Hematopoietic multipotent progenitor cell treated with erythropoietin and hydrocortisone succinate and interleukin-3 and kit ligand, for 15 days (in vitro differentiated cells): ENCODE results near the gene ADAMTS3.

ENCODE experiments used
- DNase-seq: peaks from one replicate; pipeline ENCODE4 v3.0.0-alpha.2; 2015; ENCODE audit warnings: low spot score

The ADAMTS3 gene

DNA sequence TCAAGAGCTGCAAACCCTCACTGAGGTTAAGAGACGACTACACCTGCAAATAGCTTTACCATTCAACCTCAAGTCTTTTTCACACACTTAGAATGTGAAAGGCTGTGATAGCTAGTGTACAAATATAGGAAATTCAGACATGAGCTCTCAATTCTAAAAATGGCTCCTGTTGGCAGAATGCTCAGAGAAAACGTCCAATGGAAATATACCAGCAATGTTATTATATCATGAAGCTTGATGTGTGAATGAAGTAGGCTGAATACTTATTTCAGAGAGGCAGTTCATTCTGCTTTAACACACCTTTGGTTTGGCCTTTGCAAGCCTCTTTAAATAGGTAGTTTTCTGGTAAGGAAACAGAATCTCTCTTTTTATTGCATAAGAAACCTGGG lies 227.6 kb downstream of the ADAMTS3 start:
- no peak for DNase-seq

DNA sequence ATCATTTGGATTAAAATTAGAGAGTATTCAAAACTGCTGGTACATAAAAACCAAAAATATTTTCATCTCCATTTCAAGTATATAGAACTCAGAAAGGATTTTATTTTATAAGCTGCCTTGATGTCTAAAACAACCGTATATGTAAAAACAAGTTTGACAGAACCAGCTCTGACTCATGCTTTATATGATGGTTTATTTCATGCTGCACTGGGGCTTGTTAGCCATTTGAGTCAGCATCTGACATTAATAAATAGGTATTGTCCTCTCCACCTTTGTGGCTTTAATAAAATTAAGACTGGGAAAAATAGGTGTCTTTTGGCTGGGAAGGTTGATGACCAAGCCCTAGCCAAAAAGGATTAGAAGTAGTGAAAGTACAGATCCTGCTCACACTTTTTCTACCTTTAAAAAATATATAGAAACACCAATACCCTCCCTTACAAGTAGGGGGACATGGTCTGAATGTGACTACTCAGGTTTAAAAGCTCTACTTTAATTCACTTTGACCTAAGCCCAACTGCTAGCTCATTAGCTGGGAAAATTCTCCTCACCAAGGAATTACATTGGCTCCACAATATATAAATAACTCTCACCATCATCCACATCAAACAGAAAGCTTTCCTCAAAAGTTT lies 228.1 kb downstream of the ADAMTS3 start:
- no peak for DNase-seq

DNA sequence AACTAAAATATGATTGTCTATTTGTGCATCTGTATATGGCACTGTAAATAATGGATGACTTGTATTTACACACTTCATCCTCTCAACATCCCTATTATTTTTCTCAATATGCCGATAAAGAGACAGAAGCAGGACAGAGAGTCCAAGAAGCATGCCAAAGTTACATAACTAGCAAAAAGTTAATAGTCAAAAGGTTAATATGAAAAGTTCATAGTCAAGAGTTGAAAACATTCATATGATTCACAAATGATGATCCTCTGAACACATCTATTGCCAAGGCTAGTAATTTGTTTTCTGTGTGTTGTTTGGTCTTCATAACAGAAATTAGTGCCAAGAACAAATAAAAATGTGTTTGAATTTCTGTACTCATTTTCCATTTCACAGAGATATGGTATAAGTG lies 231.0 kb downstream of the ADAMTS3 start:
- DNase-seq = no peak

DNA sequence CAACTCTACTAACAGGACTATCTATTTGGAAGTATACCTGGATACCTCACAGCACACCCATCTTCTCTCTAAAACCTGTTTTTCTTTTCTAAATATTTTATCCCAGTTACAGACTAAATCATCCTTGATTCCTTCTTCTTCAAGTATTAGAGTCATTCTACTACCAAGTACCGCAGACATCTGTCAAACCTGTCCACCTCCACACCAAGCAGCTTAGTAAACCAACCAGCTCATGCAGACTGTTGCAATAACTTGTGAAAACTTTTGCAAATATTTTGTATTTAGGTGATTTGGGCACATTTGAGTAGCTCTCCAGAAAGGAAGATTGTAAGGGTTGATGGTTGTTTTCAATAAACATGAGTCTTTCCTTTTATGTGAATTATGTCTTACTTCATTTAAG lies 238.6 kb downstream of the ADAMTS3 start:
- no peak for DNase-seq

DNA sequence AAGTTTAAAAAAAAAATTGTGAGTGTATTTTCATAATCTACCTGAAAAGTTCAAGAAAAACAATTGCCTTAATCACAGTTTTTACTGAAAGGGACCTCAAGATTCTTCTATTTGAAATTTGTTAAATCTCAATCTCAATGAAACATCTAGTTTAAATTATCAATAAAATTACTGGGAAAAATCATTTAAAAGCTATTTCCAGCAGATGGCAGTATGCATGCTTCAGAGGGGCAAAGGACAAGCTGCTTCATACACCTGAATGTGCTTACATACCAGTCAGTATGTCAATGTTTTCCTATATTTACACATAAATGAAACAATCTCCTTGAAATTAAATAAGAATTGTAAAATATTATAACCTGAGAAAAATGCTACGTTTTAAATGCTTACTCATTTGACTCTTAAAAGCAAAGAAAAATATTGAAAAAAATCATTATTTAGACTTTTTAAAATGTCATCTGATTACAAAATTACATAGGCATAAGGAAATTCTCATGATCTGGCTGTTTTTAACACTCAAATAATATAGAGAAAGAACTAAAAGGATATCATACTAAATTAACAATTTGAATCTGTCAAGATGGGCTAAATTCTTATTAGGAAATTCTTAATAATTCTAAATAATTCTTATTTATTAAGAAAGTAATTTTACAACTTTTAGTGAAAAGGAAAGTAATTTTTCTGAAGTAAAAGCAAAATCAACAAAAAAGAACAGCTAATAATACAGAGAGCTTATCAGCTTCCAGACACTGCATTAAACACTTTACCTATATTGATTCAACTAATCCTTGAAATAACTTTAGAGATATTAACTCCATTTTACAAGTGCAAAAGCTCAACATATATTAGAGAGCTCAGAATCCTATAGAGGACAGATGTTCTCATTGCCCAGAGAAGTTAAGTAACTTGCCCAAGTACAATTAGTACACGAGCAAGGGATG lies 242.1 kb downstream of the ADAMTS3 start:
- peak; percentile 16 for DNase-seq

DNA sequence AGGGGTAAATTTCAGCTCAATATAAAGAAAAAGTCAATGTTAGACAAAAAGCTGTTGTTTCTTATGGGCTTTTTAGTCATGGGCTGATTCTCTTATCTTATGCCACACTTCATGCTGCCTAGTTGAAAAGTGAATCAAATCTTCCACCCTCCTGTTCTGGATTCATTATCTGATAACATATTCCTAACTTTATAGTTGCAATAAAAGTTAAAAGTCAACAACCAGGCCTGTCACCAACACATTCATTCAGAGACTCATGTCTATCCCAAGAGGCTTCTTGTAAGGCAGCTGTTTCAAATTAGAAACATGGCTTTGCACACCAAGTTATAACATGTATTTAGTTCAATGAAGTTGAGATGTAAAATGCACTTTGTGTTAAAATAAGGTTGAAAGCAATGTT lies 243.8 kb downstream of the ADAMTS3 start:
- no peak for DNase-seq

DNA sequence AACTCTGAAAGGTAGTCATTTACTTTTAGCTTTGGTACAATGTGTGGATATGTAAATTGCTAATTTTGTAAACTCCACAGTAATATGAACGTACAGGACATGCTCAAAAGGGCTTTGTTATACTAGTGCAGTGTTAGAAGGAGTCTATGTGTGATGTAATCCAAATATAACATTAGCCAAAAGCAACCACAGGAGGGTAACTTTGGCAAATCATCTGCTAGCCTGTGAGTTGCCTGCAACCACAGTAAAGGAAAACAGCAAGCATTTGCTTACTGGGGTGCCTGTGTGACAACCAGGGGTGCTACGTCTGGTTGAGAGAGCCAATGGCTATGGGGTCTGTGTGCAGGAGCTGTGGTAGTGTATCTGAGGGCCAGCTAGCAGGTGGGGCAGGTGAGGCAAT lies 245.8 kb downstream of the ADAMTS3 start:
- no peak for DNase-seq

DNA sequence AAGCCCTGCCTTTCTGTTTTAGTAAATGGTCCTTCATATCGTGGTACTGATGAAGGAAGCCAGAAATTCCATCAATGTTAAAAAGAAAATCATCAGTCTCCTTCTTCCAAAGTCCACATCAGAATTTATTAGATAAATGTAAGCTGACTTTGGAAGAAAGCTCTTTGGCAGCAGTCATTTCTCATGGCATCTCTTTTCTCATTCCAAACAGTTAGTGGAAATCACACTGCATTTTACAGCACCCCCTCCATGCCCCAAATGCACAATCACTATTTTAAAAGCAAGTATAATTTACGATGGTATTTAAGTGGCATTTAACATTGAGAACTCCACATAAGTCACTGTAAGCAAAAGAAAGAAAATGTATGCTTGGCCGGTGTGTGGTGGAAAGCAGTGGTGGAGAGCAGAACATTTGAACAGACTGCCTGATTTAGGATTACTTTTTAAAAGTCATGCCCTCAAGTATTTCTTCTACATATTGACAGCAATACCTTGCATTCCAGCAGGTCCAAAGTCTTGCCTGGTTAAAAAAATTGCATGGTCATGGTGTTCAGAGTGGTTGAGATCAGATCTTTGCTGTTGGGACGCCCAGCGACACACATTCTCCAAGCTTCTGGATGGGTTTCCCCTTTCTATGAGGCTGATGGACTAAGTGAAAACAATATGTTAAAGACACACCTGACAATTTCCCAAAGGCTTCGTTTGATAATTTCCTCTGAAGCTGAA lies 248.6 kb downstream of the ADAMTS3 start:
- DNase-seq = no peak

DNA sequence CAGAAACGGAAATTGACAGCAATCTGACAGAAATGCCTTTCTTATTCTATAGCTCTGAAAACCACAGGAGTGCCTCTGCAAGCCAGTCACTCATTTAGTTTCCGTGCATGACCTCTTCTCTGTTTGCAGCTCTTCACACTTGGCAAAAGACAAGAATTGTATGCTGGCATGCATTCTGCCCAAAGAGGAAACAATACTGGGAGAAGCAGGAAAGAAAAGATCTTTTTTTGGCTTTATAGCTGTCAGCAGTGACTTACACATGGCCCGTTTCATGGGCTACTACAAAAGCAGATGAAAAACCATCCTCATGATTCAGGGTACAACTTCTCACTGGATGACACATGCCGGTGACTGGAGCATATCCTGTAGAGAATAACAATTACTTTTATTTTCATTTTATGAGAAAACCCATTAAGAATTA lies 249.4 kb downstream of the ADAMTS3 start:
- DNase-seq = no peak

DNA sequence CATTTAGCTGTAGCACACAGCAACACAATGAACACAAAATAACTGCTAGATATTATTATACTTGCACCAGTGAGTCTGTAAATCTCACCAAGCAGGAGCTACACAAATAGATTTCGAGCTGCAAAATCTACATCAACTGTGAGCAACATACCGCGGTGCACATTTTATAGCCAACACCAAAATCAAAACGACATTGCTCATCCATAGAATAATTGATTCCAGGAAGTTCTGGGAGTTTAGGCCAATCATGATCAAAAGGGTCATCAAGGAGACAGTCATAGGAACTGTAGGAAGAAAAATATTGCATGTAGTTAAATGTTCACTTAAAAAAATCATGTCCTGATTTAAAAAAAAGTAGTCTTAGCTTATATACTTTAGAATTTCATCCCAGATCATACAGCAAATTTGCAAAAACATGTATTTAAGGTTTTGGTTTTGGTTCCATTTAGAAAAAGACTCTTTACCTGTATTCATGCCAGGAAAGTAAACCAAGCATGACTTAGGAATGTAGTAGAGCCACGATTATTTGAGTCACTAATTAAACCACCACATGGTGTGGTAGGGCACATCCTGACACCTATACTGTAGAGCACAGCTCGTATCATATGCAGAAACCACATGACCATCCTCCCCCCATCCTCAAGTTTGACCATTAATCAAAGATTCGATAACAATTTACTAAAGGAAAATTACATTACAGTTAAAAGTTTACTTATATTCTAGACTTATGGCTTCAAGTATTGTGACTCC lies 250.4 kb downstream of the ADAMTS3 start:
- no peak for DNase-seq

DNA sequence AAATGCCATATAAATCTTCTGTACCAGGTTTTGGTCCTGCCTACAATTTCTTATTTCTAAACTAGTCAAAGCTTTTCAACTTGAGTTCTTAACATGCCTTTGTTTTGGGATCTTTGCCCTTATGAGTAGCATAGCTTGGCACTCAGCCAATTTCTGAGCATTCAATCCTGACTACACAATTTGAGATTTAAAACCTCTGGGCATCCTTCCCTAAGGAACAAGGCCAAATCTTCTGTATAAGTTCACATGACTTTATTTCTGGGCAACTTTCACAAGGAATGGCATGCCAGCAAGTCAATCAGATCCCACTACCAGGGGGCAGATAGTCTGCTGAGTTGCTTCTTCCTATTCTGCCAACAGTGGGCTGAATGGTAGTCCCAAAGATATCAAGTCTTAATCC lies 254.2 kb downstream of the ADAMTS3 start:
- DNase-seq = peak; percentile 22

DNA sequence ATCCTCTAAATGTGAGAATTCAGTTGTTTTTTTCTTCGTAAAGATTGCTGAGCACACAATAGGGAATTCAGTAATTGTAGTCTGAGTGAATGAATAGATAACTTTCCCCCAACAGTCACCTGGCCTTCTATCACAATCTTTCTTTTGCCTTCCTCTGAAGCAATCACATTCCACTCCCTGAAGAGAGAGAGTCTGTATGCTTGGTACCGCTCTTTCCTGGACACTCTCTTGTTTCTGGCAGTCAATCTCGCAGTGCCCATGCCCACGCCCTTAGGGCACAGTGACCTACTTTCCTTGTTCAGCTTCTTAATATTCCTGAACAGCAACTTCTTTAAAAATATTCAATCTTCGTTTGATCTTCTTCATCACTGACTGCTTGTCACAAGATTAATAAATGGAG lies 255.9 kb downstream of the ADAMTS3 start:
- no peak for DNase-seq

DNA sequence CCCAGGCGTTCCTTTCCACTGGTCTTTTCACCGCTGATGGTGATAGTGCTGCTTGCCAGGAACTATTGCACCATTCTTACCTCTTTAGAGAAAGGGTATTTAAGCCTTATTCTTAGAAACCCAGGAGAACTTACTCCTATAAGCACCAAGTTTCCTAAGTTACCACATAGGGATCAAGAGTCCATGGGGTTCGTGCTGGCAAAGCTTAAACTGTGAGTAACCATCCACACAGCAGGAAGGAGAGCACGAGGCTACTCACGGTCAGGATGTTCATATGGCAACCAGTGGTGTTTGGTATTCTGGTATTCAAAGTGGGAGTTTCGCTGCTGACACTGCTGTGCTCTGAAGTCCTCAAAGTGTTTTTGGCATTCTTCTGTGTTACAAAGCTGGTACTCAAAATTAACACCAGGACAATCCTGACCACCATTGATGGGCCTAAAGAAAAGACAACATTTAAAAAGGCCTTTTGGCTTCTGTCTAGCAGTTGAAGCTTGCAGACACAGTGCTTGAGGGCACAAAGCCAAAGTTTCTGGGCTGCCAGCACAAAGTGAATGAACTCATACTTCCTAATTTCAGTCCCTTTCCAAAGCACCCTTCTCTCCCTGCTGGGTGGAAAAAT lies 256.9 kb downstream of the ADAMTS3 start:
- no peak for DNase-seq

DNA sequence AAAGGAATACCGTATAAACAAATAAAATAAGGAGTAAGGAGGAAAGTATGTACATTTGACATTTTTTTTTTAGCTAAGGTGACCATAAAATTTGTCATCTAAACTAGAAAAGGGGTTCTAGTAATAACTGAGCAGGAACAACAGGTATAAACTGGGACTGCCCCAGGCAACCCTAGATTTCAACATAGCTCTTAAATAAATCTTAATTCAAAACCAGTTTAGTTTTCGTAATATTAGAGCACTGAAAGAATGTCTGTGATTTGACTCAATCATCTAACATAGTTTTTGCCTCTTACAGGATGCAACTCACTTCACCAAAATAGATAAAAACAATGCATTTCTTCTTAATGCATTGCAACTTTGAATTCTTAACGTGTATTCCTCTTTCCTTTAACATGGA lies 257.7 kb downstream of the ADAMTS3 start:
- no peak for DNase-seq

DNA sequence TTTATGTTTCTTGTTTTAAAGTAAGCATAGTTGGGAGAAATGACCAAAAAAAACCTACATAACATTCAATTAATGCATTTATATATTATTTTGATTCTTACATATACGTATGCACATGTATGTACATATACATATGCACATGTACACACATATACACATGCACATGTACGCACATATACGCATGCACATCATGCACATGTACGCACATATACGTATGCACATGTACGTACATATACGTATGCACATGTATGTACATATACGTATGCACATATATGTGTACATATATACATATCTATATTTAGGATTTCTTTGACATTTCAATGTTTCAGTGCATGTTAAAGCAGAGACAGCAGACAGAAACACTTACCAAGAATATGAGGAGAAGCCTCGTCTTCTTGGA lies 263.4 kb downstream of the ADAMTS3 start:
- DNase-seq = no peak

DNA sequence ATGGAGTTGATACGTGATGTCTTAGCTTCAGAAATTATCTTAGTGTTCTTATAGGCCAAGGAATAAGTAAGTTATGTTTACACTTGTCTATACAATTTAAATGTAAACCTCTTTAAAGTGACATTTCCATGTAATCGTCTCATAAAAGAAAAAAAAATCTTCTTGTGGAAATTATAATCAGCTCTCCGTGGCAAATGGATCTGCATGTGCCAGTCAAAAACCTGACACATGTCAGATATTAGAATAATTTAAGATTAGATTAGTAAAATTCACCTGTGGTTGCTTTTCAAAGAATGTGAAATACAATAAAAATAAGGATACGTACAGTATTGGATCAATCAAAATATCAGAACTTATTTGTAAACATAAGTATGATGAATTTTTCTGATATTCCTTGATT lies 263.9 kb downstream of the ADAMTS3 start:
- no peak for DNase-seq

DNA sequence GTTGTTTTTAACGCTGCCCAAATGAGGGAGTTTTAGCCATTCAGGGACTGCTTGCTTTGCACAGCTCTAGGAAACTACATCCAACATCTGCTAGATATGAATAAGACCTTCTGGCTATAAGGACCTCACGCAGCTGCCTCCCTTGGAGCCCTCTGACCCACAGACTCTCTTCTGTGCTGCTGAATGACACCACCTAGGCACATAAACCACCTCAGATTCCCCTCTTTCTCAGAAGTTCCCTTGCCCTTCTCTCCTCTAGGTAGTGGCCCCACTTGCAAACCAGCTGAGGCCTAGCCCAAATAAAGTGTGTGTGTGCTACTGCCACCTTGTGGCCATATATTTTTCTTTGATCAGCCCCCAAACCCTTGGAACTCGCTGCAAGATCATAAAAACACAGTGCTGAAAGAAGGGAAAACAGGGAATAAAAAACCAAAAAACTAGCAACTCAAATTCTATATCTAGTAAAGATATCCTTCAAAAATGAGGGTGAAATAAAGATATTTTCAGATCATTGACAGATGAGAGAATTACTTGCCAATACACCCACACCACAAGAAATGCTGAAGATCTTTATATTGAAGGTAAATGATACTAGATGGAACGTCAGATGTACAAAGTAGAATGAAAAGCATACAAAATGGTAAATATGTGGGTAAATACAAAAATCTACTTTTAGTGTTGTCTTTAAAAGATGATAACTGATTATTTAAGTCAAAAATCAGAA lies 265.9 kb downstream of the ADAMTS3 start:
- peak; percentile 42 for DNase-seq

DNA sequence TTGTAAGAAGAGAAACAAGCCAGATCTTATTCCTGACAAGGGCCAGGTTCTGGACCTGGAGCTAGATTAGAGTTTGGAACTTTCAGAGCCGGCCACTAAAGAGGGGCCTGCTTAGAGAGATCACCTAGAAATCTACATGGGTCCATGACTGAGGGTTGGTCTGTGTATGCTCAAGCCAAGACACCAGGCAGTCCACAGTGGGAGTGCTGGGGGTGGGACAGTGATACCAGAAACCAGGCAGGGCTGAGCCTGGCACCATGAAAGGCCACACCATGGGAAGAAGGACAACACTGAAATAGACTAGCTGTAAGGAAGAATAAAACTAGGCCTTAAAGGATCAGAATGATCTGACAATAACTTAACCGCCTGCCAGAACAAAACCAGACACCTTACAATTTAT lies 267.3 kb downstream of the ADAMTS3 start:
- DNase-seq = no peak

DNA sequence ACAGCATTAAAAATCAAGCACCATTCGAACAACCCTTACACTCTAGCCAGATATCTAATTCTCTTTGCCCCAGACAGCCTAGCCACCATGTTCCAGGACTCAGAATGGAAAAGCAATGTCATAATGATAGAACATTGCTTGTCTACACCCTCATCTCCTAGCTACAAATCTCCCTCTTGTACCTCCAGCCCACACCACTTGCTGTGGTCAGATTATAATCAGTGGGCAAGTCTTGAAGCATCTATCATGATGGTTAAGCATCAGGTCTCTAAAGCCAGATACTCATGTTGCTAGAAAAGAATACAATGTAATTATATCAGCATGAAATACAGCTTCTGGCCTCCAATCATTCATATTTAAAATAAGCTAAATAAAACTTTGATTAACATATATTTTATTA lies 268.9 kb downstream of the ADAMTS3 start:
- DNase-seq = no peak

DNA sequence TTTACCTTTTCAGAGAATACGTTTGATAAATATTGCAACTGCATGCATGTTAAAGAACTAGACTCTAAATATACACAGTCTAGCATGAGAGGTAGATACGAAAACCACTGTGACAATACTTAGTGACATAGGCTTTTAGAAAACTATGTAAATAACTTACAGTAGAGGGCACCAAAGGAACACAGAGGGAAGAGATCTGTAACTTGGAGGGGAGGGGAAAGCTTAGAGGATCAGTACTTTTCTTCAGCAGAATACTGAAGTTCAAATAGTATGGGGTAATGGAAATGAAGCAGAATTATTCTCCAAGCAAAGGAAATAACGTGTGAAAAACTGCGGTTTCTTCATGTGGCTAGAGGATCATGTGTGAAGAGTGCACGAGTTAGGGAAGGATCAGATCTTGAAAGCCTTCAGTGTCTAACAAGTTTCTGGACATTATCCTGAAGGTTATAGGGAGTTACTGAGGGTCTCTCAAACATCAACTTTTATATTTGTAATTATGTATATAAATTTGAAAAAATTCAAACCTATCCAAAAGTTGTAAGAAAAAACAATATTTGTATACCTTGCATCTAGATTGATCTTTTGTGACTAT lies 273.0 kb downstream of the ADAMTS3 start:
- peak; percentile 15 for DNase-seq

DNA sequence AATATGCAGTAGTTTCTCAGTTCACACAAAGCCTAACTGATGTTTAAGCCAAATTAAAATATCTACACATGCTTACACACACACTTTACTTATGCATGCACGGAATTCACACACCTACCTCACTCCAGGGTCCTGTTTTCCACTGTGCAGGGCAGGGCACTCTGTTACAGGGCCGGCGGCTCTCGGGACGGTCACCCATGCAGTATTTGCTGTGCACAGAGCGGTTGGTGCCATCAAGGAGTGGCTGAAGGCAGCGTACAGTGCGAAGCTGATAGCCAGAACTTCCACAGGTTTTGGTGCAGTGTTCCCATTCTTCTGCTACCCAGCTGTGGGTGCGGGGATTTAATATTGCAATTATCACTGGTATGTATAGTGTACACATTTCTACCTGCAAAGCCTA lies 278.3 kb downstream of the ADAMTS3 start:
- no peak for DNase-seq
